Measurements from ENCODE around the gene SCT. TPM values are rescaled to one million over a fixed set of nuclear protein-coding genes. Genes with fewer than 3 reads are reported as not detected.

The SCT gene, protein sequence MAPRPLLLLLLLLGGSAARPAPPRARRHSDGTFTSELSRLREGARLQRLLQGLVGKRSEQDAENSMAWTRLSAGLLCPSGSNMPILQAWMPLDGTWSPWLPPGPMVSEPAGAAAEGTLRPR
- not detected for polyA plus RNA-seq (2012; ENCODE audit: insufficient read length, low read depth)

DNA sequence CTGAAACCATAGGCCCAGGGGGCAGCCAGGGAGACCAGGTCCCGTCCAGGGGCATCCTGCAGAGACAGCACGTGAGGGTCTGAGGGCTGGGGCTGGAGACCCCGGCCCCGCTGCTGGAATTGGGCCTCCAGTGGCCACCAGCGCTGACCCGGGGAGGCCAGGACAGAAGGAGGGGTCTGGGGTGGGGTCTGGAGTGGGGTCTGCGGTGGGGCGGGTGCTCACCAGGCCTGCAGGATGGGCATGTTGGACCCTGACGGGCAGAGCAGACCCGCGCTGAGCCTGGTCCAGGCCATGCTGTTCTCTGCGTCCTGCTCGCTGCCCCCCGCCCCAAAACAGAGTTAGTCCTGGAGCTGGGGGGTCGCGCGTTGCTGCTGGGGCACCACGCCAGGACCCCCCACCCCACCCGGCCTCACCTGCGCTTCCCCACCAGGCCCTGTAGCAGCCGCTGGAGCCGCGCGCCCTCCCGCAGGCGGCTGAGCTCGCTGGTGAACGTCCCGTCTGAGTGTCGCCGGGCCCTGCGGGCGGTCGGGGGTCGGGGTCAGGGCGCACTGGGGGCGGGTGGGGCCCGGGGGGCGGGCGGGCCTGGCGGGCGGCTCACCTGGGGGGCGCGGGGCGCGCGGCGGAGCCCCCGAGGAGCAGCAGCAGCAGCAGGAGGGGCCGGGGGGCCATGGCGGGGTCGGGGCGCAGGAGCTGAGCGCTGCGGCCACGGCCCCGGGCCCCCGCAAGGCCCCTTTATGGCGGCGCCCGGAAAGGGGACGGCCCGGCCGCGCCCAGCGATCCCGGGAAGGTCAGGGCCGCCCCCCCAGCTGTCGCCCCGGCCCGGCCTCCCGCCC lies at the start of gene SCT:
Gene SCT, minus strand, starts transcription at position 707 of the 833 bp plus-strand sequence. Its CDS starts 38 bp downstream, at position 669.
- no peak for TF ChIP-seq TAF1 (IDR thresholded peaks at IDR 0.05; ENCODE audit: borderline replicate concordance, insufficient read depth, low read length)
- TF ChIP-seq, protein P1, sequence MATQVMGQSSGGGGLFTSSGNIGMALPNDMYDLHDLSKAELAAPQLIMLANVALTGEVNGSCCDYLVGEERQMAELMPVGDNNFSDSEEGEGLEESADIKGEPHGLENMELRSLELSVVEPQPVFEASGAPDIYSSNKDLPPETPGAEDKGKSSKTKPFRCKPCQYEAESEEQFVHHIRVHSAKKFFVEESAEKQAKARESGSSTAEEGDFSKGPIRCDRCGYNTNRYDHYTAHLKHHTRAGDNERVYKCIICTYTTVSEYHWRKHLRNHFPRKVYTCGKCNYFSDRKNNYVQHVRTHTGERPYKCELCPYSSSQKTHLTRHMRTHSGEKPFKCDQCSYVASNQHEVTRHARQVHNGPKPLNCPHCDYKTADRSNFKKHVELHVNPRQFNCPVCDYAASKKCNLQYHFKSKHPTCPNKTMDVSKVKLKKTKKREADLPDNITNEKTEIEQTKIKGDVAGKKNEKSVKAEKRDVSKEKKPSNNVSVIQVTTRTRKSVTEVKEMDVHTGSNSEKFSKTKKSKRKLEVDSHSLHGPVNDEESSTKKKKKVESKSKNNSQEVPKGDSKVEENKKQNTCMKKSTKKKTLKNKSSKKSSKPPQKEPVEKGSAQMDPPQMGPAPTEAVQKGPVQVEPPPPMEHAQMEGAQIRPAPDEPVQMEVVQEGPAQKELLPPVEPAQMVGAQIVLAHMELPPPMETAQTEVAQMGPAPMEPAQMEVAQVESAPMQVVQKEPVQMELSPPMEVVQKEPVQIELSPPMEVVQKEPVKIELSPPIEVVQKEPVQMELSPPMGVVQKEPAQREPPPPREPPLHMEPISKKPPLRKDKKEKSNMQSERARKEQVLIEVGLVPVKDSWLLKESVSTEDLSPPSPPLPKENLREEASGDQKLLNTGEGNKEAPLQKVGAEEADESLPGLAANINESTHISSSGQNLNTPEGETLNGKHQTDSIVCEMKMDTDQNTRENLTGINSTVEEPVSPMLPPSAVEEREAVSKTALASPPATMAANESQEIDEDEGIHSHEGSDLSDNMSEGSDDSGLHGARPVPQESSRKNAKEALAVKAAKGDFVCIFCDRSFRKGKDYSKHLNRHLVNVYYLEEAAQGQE (IDR thresholded peaks at IDR 0.05; ENCODE audit: insufficient read depth in 1 of 2, low read depth in 2 of 2, low read length in 2 of 2): no peak
- no peak for TF ChIP-seq POLR2AphosphoS5 (IDR thresholded peaks at IDR 0.05; ENCODE audit: low read depth, low read length)
- no peak for TF ChIP-seq FOXP2 (optimal IDR thresholded peaks at IDR 0.05; ENCODE audit: borderline replicate concordance, extremely low read depth, extremely low read length, insufficient read depth)
- no peak for TF ChIP-seq SIN3A (IDR thresholded peaks at IDR 0.05; ENCODE audit: borderline replicate concordance, insufficient read depth, low read length)

DNA sequence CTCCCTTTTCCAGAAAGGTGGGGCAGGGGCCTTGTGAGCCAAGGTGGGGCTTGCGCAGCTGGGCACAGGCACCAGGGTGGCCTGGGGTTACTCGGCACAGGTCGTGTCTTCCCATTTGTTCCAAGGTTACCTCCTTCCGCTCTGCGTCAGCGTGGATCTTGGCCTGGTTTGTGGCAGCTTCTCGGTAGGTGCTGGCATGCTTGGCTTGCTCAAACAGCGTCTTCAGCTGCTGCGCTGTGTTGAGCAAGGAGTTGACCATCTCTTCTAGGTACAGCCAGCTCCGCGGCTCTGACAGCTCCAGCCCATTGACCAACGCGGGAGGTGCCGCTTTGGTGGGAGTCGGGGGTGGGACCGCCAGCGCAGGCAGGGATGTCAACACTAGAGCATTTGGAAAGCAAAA lies 47.4 kb upstream of the SCT start:
- no peak for TF ChIP-seq POLR2AphosphoS5 (IDR thresholded peaks at IDR 0.05; ENCODE audit: low read depth, low read length)
- no peak for TF ChIP-seq TAF1 (IDR thresholded peaks at IDR 0.05; ENCODE audit: borderline replicate concordance, insufficient read depth, low read length)
- TF ChIP-seq, protein P1 (IDR thresholded peaks at IDR 0.05; ENCODE audit: insufficient read depth in 1 of 2, low read depth in 2 of 2, low read length in 2 of 2): no peak

DNA sequence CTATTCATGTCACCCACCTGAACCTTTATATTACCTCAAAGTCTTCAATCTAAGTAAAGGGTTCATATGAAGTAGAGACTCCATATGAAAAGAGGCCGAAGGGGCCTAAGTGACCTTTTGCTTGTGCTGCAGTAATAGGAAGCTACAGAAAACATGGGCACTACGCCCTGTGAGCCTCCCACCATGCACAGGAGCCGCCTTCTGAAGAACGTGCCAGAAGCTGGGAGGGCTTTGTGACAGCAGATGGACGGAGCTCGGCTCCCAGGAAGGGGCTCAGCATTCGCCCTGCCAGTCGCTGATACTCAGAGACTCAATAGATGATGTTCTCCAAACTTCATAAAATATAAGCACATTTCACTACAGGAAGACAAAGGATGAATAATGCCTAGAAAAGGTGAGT lies 46.9 kb upstream of the SCT start:
- TF ChIP-seq POLR2AphosphoS5 (IDR thresholded peaks at IDR 0.05; ENCODE audit: low read depth, low read length) (no peak), SIN3A (IDR thresholded peaks at IDR 0.05; ENCODE audit: borderline replicate concordance, insufficient read depth, low read length) (no peak), FOXP2 (optimal IDR thresholded peaks at IDR 0.05; ENCODE audit: borderline replicate concordance, extremely low read depth, extremely low read length, insufficient read depth) (no peak), TAF1 (IDR thresholded peaks at IDR 0.05; ENCODE audit: borderline replicate concordance, insufficient read depth, low read length) (no peak)
- TF ChIP-seq, protein P1 (IDR thresholded peaks at IDR 0.05; ENCODE audit: insufficient read depth in 1 of 2, low read depth in 2 of 2, low read length in 2 of 2): no peak

DNA sequence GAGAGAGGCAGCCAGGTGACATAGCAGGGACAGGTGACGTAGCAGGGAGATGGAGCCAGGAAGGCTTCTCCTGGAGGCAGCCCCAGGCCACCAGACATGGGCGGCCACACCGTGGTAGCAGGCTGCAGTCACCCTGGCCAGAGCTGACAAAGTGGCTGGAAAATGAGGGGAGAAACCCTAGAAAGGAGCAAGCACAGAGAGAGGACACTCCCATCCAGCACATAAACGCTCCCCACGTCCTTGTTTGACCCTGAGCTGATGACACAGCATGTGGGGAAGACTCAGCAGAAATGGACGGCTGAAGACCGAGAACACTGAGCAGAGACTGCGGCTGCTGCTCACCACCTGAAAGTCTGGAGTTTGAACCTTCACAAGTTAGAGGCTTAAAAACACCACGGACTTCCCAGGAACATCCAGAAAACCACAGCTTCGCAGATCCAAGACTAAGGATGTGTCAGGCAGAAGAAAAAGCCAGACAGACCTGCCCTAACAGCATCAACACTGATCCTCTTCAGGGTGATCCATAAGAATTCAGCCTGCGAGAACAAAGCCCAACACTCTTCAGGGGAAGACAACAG lies 38.8 kb upstream of the SCT start:
- TF ChIP-seq TAF1 (IDR thresholded peaks at IDR 0.05; ENCODE audit: borderline replicate concordance, insufficient read depth, low read length) (no peak), FOXP2 (optimal IDR thresholded peaks at IDR 0.05; ENCODE audit: borderline replicate concordance, extremely low read depth, extremely low read length, insufficient read depth) (no peak), SIN3A (IDR thresholded peaks at IDR 0.05; ENCODE audit: borderline replicate concordance, insufficient read depth, low read length) (no peak), POLR2AphosphoS5 (IDR thresholded peaks at IDR 0.05; ENCODE audit: low read depth, low read length) (no peak)
- TF ChIP-seq, protein P1 (IDR thresholded peaks at IDR 0.05; ENCODE audit: insufficient read depth in 1 of 2, low read depth in 2 of 2, low read length in 2 of 2): no peak
